GM18873 (cell line): ENCODE measurements around the gene TNRC6C.

Source experiments
- ATAC-seq: cut with Tn5 transposase; IDR thresholded peaks from one replicate; pipeline ENCODE4 v1.9.1; 2021; ENCODE audit warnings: mild to moderate bottlenecking, moderate library complexity, moderate number of reproducible peaks; ENCODE audit not compliant: unreplicated experiment, low FRiP score

Gene TNRC6C

DNA sequence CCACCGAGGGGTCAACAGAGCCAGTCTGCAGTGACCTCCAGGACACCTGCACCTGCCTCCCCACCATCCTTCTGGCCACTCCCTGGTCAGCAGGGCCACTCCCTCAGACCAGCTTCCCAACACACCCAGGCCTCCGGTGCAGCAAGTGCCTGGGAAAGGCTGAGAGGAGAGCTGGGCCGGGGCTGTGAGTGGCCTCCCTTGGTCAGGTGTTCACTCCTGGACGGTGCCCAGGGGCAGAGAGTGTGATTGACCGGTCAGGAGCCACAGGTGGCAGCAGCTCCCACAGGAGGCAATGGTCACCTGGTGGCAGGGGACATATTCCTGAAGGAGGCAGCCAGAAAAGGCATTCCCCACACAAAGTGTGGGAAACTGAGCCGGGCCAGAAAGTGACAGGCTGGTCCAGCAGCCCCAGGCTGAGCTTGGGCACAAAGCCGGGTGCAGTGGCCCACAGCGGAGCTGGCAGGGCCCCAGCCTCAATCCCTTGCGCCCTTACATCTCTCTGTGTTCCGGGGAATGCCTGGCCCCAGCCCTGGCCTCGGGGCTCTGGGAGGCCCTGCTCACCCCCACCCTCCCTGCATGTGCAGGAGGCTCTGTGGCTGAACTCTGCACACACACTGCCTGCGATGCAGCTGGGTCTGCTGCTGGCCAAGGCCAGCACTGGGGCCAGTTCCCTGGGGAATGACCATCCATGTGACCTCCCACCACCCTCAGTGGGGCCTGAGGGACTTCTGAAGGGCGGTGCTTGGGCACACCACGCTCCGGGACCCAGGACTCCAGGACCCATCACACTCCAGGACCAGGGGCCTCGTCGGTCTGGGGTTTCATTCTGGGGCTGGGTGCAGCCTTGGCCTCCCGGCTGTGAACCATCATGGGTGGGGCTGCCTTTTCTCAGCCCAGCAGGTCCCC lies 186.5 kb downstream of the TNRC6C start:
- no peak for ATAC-seq

DNA sequence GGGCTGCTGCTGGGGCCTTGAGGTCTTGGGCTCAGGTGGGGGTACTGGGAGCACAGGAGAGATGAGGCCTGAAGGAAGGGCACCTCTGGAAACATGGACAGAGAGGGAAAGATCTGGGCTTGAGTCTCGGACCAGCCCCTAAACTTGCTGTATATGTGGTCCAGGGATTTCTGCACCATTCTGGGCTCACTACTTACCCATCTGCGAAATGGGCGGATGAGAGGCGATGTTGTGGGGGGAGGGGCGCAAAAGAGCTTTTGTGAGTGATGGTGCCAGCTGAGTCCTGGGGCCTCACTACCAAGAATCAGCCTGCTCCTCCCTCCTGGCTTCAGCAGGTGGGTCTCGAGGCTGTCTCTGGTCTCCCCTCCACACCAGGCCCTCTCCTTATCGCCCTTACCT lies 188.0 kb downstream of the TNRC6C start:
- no peak for ATAC-seq

DNA sequence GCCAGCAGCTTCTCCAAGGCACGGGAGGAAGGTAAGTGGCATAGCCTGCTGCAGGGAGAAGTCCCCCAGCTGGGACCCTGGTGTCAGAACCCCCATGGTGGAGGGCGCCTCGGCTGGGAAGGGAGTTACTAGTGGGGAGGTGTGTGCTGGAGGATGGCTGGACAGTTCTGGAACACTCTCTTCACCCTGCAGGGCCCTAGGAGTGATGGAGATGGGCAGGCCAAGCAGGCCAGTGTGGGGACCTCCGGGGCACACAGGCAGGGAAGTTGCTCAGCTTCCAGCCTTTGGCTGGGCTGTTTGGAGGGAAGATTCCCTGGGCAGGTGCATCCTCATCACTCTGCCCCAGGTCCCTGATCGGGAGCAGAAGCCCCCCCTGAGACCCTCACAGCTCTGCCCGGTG lies 188.4 kb downstream of the TNRC6C start:
- no peak for ATAC-seq

DNA sequence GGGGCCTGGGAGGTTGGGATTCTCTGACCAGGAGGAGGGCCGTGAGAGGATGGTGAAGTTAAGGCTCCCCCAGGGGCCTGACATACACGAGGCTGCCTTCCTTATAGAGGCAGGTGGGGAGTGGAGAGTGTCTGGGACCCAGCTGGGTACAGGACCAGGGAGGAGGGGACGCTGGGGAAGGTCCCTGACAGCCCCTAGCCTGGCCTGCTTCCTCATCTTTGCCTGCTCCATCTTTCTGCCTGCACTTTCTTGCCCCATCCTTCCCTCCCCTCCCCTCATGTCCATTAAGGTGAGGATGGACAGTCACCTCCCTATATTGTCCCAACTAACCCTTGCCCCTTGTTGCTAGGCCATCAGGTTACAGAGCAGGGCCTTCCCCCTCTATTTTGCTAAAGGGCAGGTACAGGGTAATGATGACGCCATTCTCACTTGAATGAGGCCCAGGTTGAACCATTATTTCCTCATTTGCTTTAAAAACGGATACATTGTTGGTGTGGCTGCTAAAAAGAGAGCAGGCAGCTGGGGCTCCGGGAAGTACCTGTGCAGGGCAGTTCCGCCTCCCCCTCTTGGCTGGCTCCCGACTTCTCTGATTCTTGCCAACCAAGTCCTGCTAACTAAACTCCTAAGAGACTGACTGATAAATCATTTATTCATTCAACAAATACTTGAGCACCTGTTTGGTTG lies 189.0 kb downstream of the TNRC6C start:
- peak; percentile 39 for ATAC-seq

DNA sequence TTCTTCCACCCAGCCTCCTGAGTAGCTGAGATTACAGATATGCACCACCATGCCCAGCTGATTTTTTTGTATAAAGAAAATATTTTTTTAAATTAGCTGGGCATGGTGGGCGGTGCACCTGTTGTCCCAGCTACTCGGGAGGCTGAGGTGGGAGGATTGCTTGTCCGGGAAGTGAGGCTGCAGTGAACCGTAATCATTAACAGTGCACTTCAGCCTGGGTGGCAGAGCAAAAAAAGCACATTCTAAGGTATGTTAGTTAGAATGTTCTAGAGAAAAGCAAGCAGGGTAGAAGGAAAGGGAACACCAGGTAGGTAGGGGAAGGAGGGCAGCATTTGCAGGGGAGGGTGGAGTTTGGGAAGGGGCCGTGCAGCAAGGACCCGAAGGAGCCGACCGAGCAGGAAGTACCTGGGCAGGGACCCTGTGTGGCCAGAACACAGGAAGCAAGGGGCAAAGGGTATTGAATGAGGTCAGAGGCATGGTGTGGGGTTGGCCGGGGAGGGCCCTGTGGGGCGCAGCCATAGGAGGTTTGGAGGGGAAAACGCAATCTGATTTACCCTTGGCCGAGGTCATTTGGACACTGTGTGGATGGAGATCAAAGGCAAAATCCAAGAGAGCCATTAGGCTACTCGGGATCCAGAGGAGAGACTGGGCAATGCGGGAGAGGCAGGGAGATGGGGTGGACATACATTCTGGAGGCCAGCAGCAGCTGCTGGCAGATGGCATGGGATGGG lies 189.9 kb downstream of the TNRC6C start:
- no peak for ATAC-seq

DNA sequence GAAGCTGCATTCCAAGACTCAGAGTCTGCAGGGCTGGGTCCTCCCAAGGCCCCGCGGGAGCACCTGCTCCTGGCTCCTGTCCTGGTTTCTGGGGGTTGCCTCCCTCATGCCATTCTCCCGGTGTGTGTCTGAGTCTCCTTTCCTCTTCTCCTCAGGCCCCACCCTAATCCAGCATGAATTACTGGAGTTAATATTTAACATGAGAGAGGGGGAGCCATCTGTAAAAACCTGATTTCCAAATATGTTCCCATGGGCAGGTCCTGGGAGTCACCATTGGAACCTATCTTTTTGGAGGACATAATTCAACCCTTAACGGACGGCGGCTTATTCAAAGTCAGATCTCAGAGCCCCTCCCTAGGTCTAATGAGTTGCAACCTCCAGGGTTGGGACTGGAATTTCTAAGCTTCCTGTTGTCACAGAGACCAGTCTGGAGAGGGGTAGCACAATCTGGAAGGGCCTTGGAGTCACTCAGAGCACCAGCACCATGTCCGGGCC lies 193.1 kb downstream of the TNRC6C start:
- no peak for ATAC-seq

DNA sequence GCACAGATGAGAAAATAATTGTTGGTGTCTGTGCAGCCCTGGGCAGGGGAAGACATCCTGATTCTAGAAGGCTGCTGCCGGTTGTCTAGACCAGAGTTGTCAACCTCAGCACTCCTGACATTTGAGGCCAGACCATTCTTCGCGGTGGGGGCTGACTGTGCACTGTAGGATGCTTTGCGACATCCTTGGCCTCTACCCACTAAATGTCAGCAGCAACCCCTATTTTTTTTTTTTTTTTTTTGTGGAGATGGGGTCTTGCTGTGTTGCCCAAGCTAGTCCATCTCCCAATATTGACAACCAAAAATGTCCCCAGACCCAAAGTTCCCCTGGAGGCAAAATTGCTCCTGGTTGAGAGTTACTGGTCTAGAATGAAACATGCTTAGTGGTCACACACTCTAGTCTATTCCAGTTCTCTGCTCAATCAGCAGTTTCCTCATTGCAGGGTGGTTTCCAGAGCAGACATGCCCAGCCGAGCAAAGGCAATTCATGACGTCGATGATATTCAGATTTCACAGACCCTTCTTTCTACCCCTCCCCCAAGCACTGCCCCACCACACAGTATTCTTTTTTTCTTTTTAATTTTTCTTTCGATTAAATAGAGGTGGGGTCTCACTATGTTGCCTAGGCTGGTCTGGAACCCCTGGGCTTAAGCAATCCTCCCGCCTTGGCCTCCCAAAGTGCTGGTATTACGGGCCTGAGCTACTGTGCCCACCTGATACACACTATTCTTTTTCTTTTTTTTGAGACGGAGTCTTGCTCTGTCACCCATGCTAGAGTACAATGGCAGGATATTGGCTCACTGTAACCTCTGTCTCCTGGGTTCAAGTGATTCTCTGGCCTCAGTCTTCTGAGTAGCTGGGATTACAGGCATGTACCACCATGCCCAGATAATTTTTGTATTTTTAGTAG lies 196.7 kb downstream of the TNRC6C start:
- ATAC-seq = no peak
